Inflammatory macrophage treated with lipopolysaccharide for 1 hour (primary cell): ENCODE measurements around the gene ANTXR1.

ENCODE experiments used
- DNase-seq, 2 donors: peaks; one replicate each; pipeline ENCODE4 v3.0.0-alpha.2; 2020 to 2022

The ANTXR1 gene

GRCh38 chr2:69138793-69139459 lies 125.9 kb downstream of the ANTXR1 start:
- no peak for DNase-seq

- no peak for DNase-seq
Observed at GRCh38 chr2:69139778-69140670, 127.0 kb downstream of the ANTXR1 start.

GRCh38 chr2:69141061-69141460 lies 128.1 kb downstream of the ANTXR1 start:
- peak; percentile 42 to 61 for DNase-seq

- no peak for DNase-seq
Observed at GRCh38 chr2:69143748-69144360, 130.9 kb downstream of the ANTXR1 start.

- DNase-seq, result no peak
Observed at GRCh38 chr2:69145204-69145603, 132.2 kb downstream of the ANTXR1 start.

- no peak for DNase-seq
Observed at GRCh38 chr2:69147841-69148533, 135.0 kb downstream of the ANTXR1 start.

- no peak for DNase-seq
Observed at GRCh38 chr2:69149631-69150215, 136.7 kb downstream of the ANTXR1 start.

GRCh38 chr2:69151931-69152330 lies 139.0 kb downstream of the ANTXR1 start:
- no peak for DNase-seq

GRCh38 chr2:69152847-69153583 lies 140.0 kb downstream of the ANTXR1 start:
- DNase-seq, result no peak

- DNase-seq, result no peak
Observed at GRCh38 chr2:69154106-69154505, 141.1 kb downstream of the ANTXR1 start.

- no peak for DNase-seq
Observed at GRCh38 chr2:69156624-69157023, 143.6 kb downstream of the ANTXR1 start.

- no peak for DNase-seq
Observed at GRCh38 chr2:69157441-69157840, 144.5 kb downstream of the ANTXR1 start.

- no peak for DNase-seq
Observed at GRCh38 chr2:69159986-69160385, 147.0 kb downstream of the ANTXR1 start.

GRCh38 chr2:69162057-69162456 lies 149.1 kb downstream of the ANTXR1 start:
- DNase-seq, result no peak

- DNase-seq, result peak; percentile 86 to 95
Observed at GRCh38 chr2:69163109-69163508, 150.1 kb downstream of the ANTXR1 start.

GRCh38 chr2:69163556-69163955 lies 150.6 kb downstream of the ANTXR1 start:
- no peak for DNase-seq

GRCh38 chr2:69164061-69164778 lies 151.2 kb downstream of the ANTXR1 start:
- DNase-seq, result peak; percentile 34 to 64

- DNase-seq, result no peak
Observed at GRCh38 chr2:69165091-69165880, 152.3 kb downstream of the ANTXR1 start.

GRCh38 chr2:69166465-69166811 lies 153.5 kb downstream of the ANTXR1 start:
- DNase-seq, result no peak

- no peak for DNase-seq
Observed at GRCh38 chr2:69166812-69167468, 154.0 kb downstream of the ANTXR1 start.
